OCI-LY1 (cell line): Measurements from ENCODE around the gene STAT5A.

Source experiments
- H2AFZ ChIP-seq: fragments of 200-600 bp; sonication (generic), shearing (Covaris generic); 2 replicates; pipeline ENCODE4 v1.6.0; 2014; ENCODE audit warnings: antibody characterized with exemption, mild to moderate bottlenecking, low read length
- H3F3A ChIP-seq: fragments of 200-600 bp; sonication (generic), shearing (Covaris generic); 2 replicates; pipeline ENCODE4 v1.6.0; 2014; ENCODE audit warnings: mild to moderate bottlenecking, antibody characterized with exemption, low read length, moderate library complexity; ENCODE audit not compliant: insufficient read depth
- H3K27ac ChIP-seq: fragments of 200-600 bp; sonication (generic); 2 replicates; pipeline ENCODE4 v1.5.1; 2014; ENCODE audit warnings: low read length, mixed run types, mild to moderate bottlenecking, low read depth; ENCODE audit not compliant: poor library complexity, severe bottlenecking
- H3K27me3 ChIP-seq: fragments of 200-600 bp; sonication (generic); 2 replicates; pipeline ENCODE4 v1.6.0; 2014; ENCODE audit warnings: antibody characterized with exemption, mild to moderate bottlenecking, low read length, moderate library complexity; ENCODE audit not compliant: insufficient read depth
- H3K36me3 ChIP-seq: fragments of 200-600 bp; sonication (generic); 2 replicates; pipeline ENCODE4 v1.6.1; 2014; ENCODE audit warnings: mild to moderate bottlenecking, antibody characterized with exemption, low read length, moderate library complexity, mixed read lengths; ENCODE audit not compliant: insufficient read depth
- H3K4me1 ChIP-seq: fragments of 200-600 bp; sonication (generic); 2 replicates; pipeline ENCODE4 v1.5.1; 2014; ENCODE audit warnings: mild to moderate bottlenecking, low read length, moderate library complexity; ENCODE audit not compliant: insufficient read depth, severe bottlenecking
- H3K4me2 ChIP-seq: fragments of 200-600 bp; sonication (generic), shearing (Covaris generic); 2 replicates; pipeline ENCODE4 v1.6.1; 2014; ENCODE audit warnings: low read length
- H3K4me3 ChIP-seq: fragments of 200-600 bp; sonication (generic); 2 replicates; pipeline ENCODE4 v1.5.1; 2014; ENCODE audit warnings: low read length, low read depth, mild to moderate bottlenecking, mixed read lengths; ENCODE audit not compliant: poor library complexity, severe bottlenecking
- H3K79me2 ChIP-seq: fragments of 200-600 bp; shearing (Covaris generic); 2 replicates; pipeline ENCODE4 v1.6.1; 2016; ENCODE audit warnings: mixed run types, low read length, mixed read lengths; ENCODE audit not compliant: insufficient read depth
- H3K9ac ChIP-seq: fragments of 200-600 bp; sonication (generic), shearing (Covaris generic); 2 replicates; pipeline ENCODE4 v1.6.1; 2014; ENCODE audit warnings: mild to moderate bottlenecking, low read length, mixed read lengths
- H3K9me2 ChIP-seq: fragments of 200-600 bp; sonication (generic), shearing (Covaris generic); 2 replicates; pipeline ENCODE4 v1.6.1; 2014; ENCODE audit warnings: low read depth, mild to moderate bottlenecking, low read length, mixed read lengths
- H3K9me3 ChIP-seq: fragments of 200-600 bp; shearing (Covaris generic); 2 replicates; pipeline ENCODE4 v1.6.1; 2014; ENCODE audit warnings: low read length, mixed read lengths
- H4K20me1 ChIP-seq: fragments of 200-600 bp; sonication (generic), shearing (Covaris generic); 2 replicates; pipeline ENCODE4 v1.6.0; 2016; ENCODE audit warnings: mild to moderate bottlenecking, low read length; ENCODE audit not compliant: insufficient read depth
- CTCF ChIP-seq: fragments of 200-600 bp; sonication (generic), shearing (Covaris generic); IDR thresholded peaks from 2 replicates; pipeline ENCODE4 v1.5.1; 2017; ENCODE audit warnings: mild to moderate bottlenecking, antibody characterized with exemption, low read length, moderate library complexity, mixed read lengths
- EZH2 ChIP-seq: fragments of 200-600 bp; sonication (generic), shearing (Covaris generic); IDR thresholded peaks from 2 replicates; pipeline ENCODE4 v1.8.0; 2017; ENCODE audit warnings: borderline replicate concordance, mixed run types, mild to moderate bottlenecking, antibody characterized with exemption, low read length, moderate library complexity, mixed read lengths

Gene STAT5A

GRCh38 chr17:42270170-42270535, 18.1 kb upstream of the STAT5A start:
- H4K20me1 ChIP-seq = no peaks in the 10 kb centered on the region
- no peak overlapping the region for H3K4me2 ChIP-seq
- no peaks in the 10 kb centered on the region for H3K79me2 ChIP-seq

GRCh38 chr17:42270596-42270995, 17.7 kb upstream of the STAT5A start:
- H3K27me3 ChIP-seq = peaks cover 4% of the 10 kb centered on the region; the same call in 1 of the 2 replicates
- no peak overlapping the region for H3K9ac ChIP-seq
- H4K20me1 ChIP-seq = no peaks in the 10 kb centered on the region
- H3K4me3 ChIP-seq = no peak overlapping the region
- H3K79me2 ChIP-seq = no peaks in the 10 kb centered on the region
- TF ChIP-seq EZH2 (no peak), CTCF (no peak)
- H3K4me1 ChIP-seq = peaks cover 10% of the 10 kb centered on the region
- H3K4me2 ChIP-seq = no peak overlapping the region
- H3K9me3 ChIP-seq = no peaks in the 10 kb centered on the region
- H2AFZ ChIP-seq = no peak overlapping the region
- H3K36me3 ChIP-seq = no peaks in the 10 kb centered on the region
- H3K27ac ChIP-seq = no peak overlapping the region
- H3K9me2 ChIP-seq = no peaks in the 10 kb centered on the region
- no peaks in the 10 kb centered on the region for H3F3A ChIP-seq

More at GRCh38 chr17:42270170-42270535, 18.1 kb upstream of the STAT5A start:
- peaks cover 5% of the 10 kb centered on the region for H3K4me1 ChIP-seq
- H3K27me3 ChIP-seq = peaks cover 4% of the 10 kb centered on the region; the same call in 1 of the 2 replicates
- no peak overlapping the region for H3K9ac ChIP-seq
- H2AFZ ChIP-seq = no peak overlapping the region
- H3F3A ChIP-seq = no peaks in the 10 kb centered on the region
- TF ChIP-seq EZH2 (no peak), CTCF (no peak)
- H3K9me2 ChIP-seq = no peaks in the 10 kb centered on the region
- no peaks in the 10 kb centered on the region for H3K36me3 ChIP-seq
- no peak overlapping the region for H3K27ac ChIP-seq
- no peaks in the 10 kb centered on the region for H3K9me3 ChIP-seq
- no peak overlapping the region for H3K4me3 ChIP-seq

- Histone ChIP-seq H2AFZ (no peak overlapping the region), H3K27me3 (peaks cover 4% of the 10 kb centered on the region; the same call in 1 of the 2 replicates), H3F3A (no peaks in the 10 kb centered on the region), H4K20me1 (no peaks in the 10 kb centered on the region), H3K79me2 (no peaks in the 10 kb centered on the region), H3K27ac (no peak overlapping the region), H3K4me3 (no peak overlapping the region), H3K9me3 (no peaks in the 10 kb centered on the region), H3K4me2 (no peak overlapping the region), H3K4me1 (peaks cover 11% of the 10 kb centered on the region), H3K9ac (no peak overlapping the region), H3K9me2 (no peaks in the 10 kb centered on the region), H3K36me3 (no peaks in the 10 kb centered on the region)
- TF ChIP-seq EZH2 (no peak), CTCF (no peak)
Measured at GRCh38 chr17:42271006-42271778, 17.1 kb upstream of the STAT5A start.
